ENCODE data around the gene DNAH12.

DNAH12 gene

GRCh38 chr3:57393977-57394376 lies 150.2 kb downstream of the DNAH12 start:
- ChIA-PET POLR2A (no interaction called here), CTCF (interaction anchor here (5.8 kb wide), 1 partner anchor 10 kb away, joined by 85 read pairs; no protein-coding TSS in a partner anchor)
- TF ChIP-seq CTCF (IDR thresholded peaks at IDR 0.05; ENCODE audit: control extremely low read depth, extremely low read depth, low read depth, missing control alignments) = no peak
- DNase-seq (ENCODE audit: extremely low spot score) = no peak

- ChIA-PET CTCF (interaction anchor here (0.6 to 1.3 kb wide), 4 partner anchors 11 to 291 kb away, joined by 3 to 4 read pairs (median 3); no protein-coding TSS in a partner anchor), POLR2A (no interaction called here)
- DNase-seq (ENCODE audit: extremely low spot score) = no peak
- no peak for TF ChIP-seq CTCF (IDR thresholded peaks at IDR 0.05; ENCODE audit: control extremely low read depth, extremely low read depth, low read depth, missing control alignments)
Measured at GRCh38 chr3:57391767-57392166, 152.4 kb downstream of the DNAH12 start.

GRCh38 chr3:57389271-57389670 lies 154.9 kb downstream of the DNAH12 start:
- ChIA-PET CTCF (interaction anchor here (1.2 kb wide), 1 partner anchor 9 kb away, joined by 4 read pairs; no protein-coding TSS in a partner anchor), POLR2A (no interaction called here)
- no peak for TF ChIP-seq CTCF (IDR thresholded peaks at IDR 0.05; ENCODE audit: control extremely low read depth, extremely low read depth, low read depth, missing control alignments)
- no peak for DNase-seq (ENCODE audit: extremely low spot score)

- DNase-seq (ENCODE audit: extremely low spot score) = no peak
- ChIA-PET POLR2A (no interaction called here), CTCF (interaction anchor here (1.5 to 8.3 kb wide), 2 partner anchors 11 to 34 kb away, joined by 4 to 85 read pairs; no protein-coding TSS in a partner anchor)
- no peak for TF ChIP-seq CTCF (IDR thresholded peaks at IDR 0.05; ENCODE audit: control extremely low read depth, extremely low read depth, low read depth, missing control alignments)
Measured at GRCh38 chr3:57386307-57386706, 157.8 kb downstream of the DNAH12 start.

- no peak for TF ChIP-seq CTCF (IDR thresholded peaks at IDR 0.05; ENCODE audit: control extremely low read depth, extremely low read depth, low read depth, missing control alignments)
- DNase-seq (ENCODE audit: extremely low spot score) = no peak
- ChIA-PET POLR2A (no interaction called here), CTCF (interaction anchor here (1.5 to 8.3 kb wide), 2 partner anchors 11 to 35 kb away, joined by 4 to 85 read pairs; no protein-coding TSS in a partner anchor)
Measured at GRCh38 chr3:57385498-57385897, 158.6 kb downstream of the DNAH12 start.

GRCh38 chr3:57383838-57384237 lies 160.3 kb downstream of the DNAH12 start:
- TF ChIP-seq CTCF (IDR thresholded peaks at IDR 0.05; ENCODE audit: control extremely low read depth, extremely low read depth, low read depth, missing control alignments) = no peak
- ChIA-PET POLR2A (no interaction called here), CTCF (interaction anchor here (1.6 to 8.3 kb wide), 3 partner anchors 10 to 13 kb away, joined by 3 to 85 read pairs (median 3); no protein-coding TSS in a partner anchor)
- DNase-seq (ENCODE audit: extremely low spot score) = no peak
